Right ventricle myocardium superior (tissue), 1 donor: ENCODE measurements around the gene TESMIN. TPM values are rescaled to one million over a fixed set of nuclear protein-coding genes. Genes with fewer than 3 reads are reported as not detected.

Experiments used
- total RNA-seq: library from RNA; stranded (reverse); fragmentation: NEBNext Ultra II Directional; extraction: Animal tissue kit (Norgen Biotek cat#: 25700); gene quantifications from one replicate; pipeline ENCODE4 v1.2.1, GENCODE V29; 2021
- donor health status: DM: no; HTN: yes; CAD: no; lungs with severe emphysema.

The TESMIN gene
- total RNA-seq, 1 donor from 2014 or later: 0.46 TPM

Other genes starting within 250 kb of the TESMIN start
- not detected for gene GAL, start 67.0 kb downstream of the TESMIN start, total RNA-seq
- gene CPT1A, start 90.4 kb upstream of the TESMIN start, total RNA-seq: 77.1 TPM
- 124 TPM for gene MRPL21, start 152.3 kb upstream of the TESMIN start, total RNA-seq
- gene IGHMBP2, start 152.4 kb upstream of the TESMIN start, total RNA-seq: 13.5 TPM
- gene MRGPRD, start 229.5 kb upstream of the TESMIN start, total RNA-seq: not detected